Neural cell (in vitro differentiated cells): ENCODE data around the gene FOSL1. TPM values are rescaled to one million over a fixed set of nuclear protein-coding genes. Genes with fewer than 3 reads are reported as not detected.

ENCODE experiments used
- H2AFZ ChIP-seq: fragments of 200-600, 300-800 bp; sonication (generic), shearing (Covaris generic); 2 replicates; pipeline ENCODE4 v1.6.0; 2014; ENCODE audit warnings: low read depth, mild to moderate bottlenecking, antibody characterized with exemption, low read length, moderate library complexity
- H3F3A ChIP-seq: fragments of 200-600 bp; shearing (Covaris generic); 2 replicates; pipeline ENCODE4 v1.6.1; 2016; ENCODE audit warnings: mild to moderate bottlenecking, moderate library complexity, mixed read lengths, antibody characterized with exemption, low read length; ENCODE audit not compliant: insufficient read depth, poor library complexity, severe bottlenecking
- H3K27ac ChIP-seq: fragments of 200-600, 300-800 bp; sonication (generic), shearing (Covaris generic); 2 replicates; pipeline ENCODE4 v1.5.1; 2014; ENCODE audit warnings: mild to moderate bottlenecking, low read length, moderate library complexity
- H3K27me3 ChIP-seq: fragments of 300-800, 200-600 bp; sonication (generic), shearing (Covaris generic); 2 replicates; pipeline ENCODE4 v1.6.0; 2014; ENCODE audit warnings: mild to moderate bottlenecking, low read depth, low read length, moderate library complexity; ENCODE audit not compliant: insufficient read depth
- H3K36me3 ChIP-seq: fragments of 300-800, 200-600 bp; sonication (generic), shearing (Covaris generic); 2 replicates; pipeline ENCODE4 v1.5.1; 2014; ENCODE audit warnings: mild to moderate bottlenecking, antibody characterized with exemption, low read length, moderate library complexity; ENCODE audit not compliant: insufficient read depth
- H3K4me2 ChIP-seq: fragments of 300-800, 200-600 bp; sonication (generic), shearing (Covaris generic); 2 replicates; pipeline ENCODE4 v1.6.0; 2014; ENCODE audit warnings: mild to moderate bottlenecking, low read length
- H3K4me3 ChIP-seq: fragments of 300-800, 200-600 bp; sonication (generic), shearing (Covaris generic); 2 replicates; pipeline ENCODE4 v1.5.1; 2014; ENCODE audit warnings: mild to moderate bottlenecking, low read length, moderate library complexity
- H3K79me2 ChIP-seq: fragments of 200-600 bp; shearing (Covaris generic); replicated peaks from 2 replicates; pipeline ENCODE4 v1.6.0; 2014; ENCODE audit warnings: mild to moderate bottlenecking, low read length, moderate library complexity; ENCODE audit not compliant: insufficient read depth
- H3K9ac ChIP-seq: fragments of 300-800, 200-600 bp; sonication (generic), shearing (Covaris generic); 2 replicates; pipeline ENCODE4 v1.6.1; 2016; ENCODE audit warnings: mild to moderate bottlenecking, low read length, mixed read lengths
- H3K9me2 ChIP-seq: fragments of 200-600 bp; shearing (Covaris generic); 2 replicates; pipeline ENCODE4 v1.6.1; 2016; ENCODE audit warnings: mild to moderate bottlenecking, low read length, mixed read lengths; ENCODE audit not compliant: insufficient read depth
- H3K9me3 ChIP-seq: fragments of 200-600, 300-800 bp; sonication (generic), shearing (Covaris generic); 2 replicates; pipeline ENCODE4 v1.6.1; 2016; ENCODE audit warnings: mild to moderate bottlenecking, mixed run types, low read length, moderate library complexity, mixed read lengths
- H4K20me1 ChIP-seq: fragments of 200-600 bp; shearing (Covaris generic); 2 replicates; pipeline ENCODE4 v1.6.1; 2016; ENCODE audit warnings: mild to moderate bottlenecking, mixed run types; ENCODE audit not compliant: insufficient read depth
- CTCF ChIP-seq: fragments of 450-650 bp; IDR thresholded peaks from 2 replicates; pipeline ENCODE4 v1.5.1; 2014; ENCODE audit warnings: antibody characterized with exemption, mild to moderate bottlenecking, moderate library complexity; ENCODE audit not compliant: poor library complexity, severe bottlenecking
- EP300 ChIP-seq: fragments of 450-650 bp; conservative IDR thresholded peaks from 2 replicates; pipeline ENCODE4 v1.6.1; 2014; ENCODE audit warnings: antibody characterized with exemption, mild to moderate bottlenecking, moderate library complexity; ENCODE audit not compliant: poor library complexity, severe bottlenecking
- EZH2 ChIP-seq: fragments of 200-600, 300-800 bp; shearing (Covaris generic), sonication (generic); IDR thresholded peaks from 2 replicates; pipeline ENCODE4 v1.6.1; 2014; ENCODE audit warnings: antibody characterized with exemption, low read length, borderline replicate concordance, mild to moderate bottlenecking; ENCODE audit not compliant: insufficient read depth, poor library complexity, severe bottlenecking
- MXI1 ChIP-seq: fragments of 450-650 bp; conservative IDR thresholded peaks from 2 replicates; pipeline ENCODE4 v1.6.1; 2014; ENCODE audit warnings: antibody characterized with exemption, mild to moderate bottlenecking; ENCODE audit not compliant: poor library complexity, severe bottlenecking
- POLR2AphosphoS5 ChIP-seq: IDR thresholded peaks from 2 replicates; pipeline ENCODE4 v1.6.1; 2012
- RAD21 ChIP-seq: fragments of 450-650 bp; conservative IDR thresholded peaks from 2 replicates; pipeline ENCODE4 v1.6.1; 2014; ENCODE audit warnings: antibody characterized with exemption, mild to moderate bottlenecking, moderate library complexity
- REST ChIP-seq: IDR thresholded peaks from 2 replicates; pipeline ENCODE4 v1.6.1; 2012; ENCODE audit warnings: borderline replicate concordance
- SMC3 ChIP-seq: fragments of 450-650 bp; conservative IDR thresholded peaks from 2 replicates; pipeline ENCODE4 v1.6.1; 2014; ENCODE audit warnings: antibody characterized with exemption, mild to moderate bottlenecking, moderate library complexity; ENCODE audit not compliant: poor library complexity
- TAF1 ChIP-seq: IDR thresholded peaks from 2 replicates; pipeline ENCODE4 v1.6.1; 2012; ENCODE audit warnings: low read depth
- polyA plus RNA-seq: library from polyadenylated mRNA; depleted of rRNA; stranded (reverse); fragments of >200 nt; gene quantifications from 2 replicates; pipeline ENCODE4 v1.2.3, GENCODE V29; 2014

Gene FOSL1
- polyA plus RNA-seq, 1 donor from 2014 or later = not detected

- H3K36me3 ChIP-seq = no peaks in the 10 kb centered on the region
- no peaks in the 10 kb centered on the region for H3F3A ChIP-seq
- H3K79me2 ChIP-seq = no peaks in the 10 kb centered on the region
- H3K9me3 ChIP-seq = no peaks in the 10 kb centered on the region
- H3K4me2 ChIP-seq = no peak overlapping the region
- no peak overlapping the region for H2AFZ ChIP-seq
- H3K9me2 ChIP-seq = no peaks in the 10 kb centered on the region
- H3K27me3 ChIP-seq = peaks cover 5% of the 10 kb centered on the region
- H3K9ac ChIP-seq = no peak overlapping the region
- H3K27ac ChIP-seq = no peak overlapping the region
- no peaks in the 10 kb centered on the region for H4K20me1 ChIP-seq
- no peak overlapping the region for H3K4me3 ChIP-seq
- TF ChIP-seq REST (no peak), TAF1 (no peak), POLR2AphosphoS5 (peak; percentile 24)
Observed at GRCh38 chr11:65868076-65868667, 32.0 kb downstream of the FOSL1 start.

GRCh38 chr11:65867284-65868071, 32.7 kb downstream of the FOSL1 start:
- Histone ChIP-seq H3K4me3 (no peak overlapping the region), H2AFZ (no peak overlapping the region)

More at GRCh38 chr11:65867284-65868071, 32.7 kb downstream of the FOSL1 start:
- TF ChIP-seq CTCF (no peak), EP300 (no peak), POLR2AphosphoS5 (no peak), RAD21 (no peak), SMC3 (no peak), MXI1 (no peak), EZH2 (no peak), TAF1 (no peak), REST (no peak)
- no peaks in the 10 kb centered on the region for H3K27me3 ChIP-seq
- H3K27ac ChIP-seq = no peak overlapping the region
- no peaks in the 10 kb centered on the region for H3K36me3 ChIP-seq
- H3K9me3 ChIP-seq = no peaks in the 10 kb centered on the region
- no peaks in the 10 kb centered on the region for H3F3A ChIP-seq
- H3K9me2 ChIP-seq = no peaks in the 10 kb centered on the region
- H3K9ac ChIP-seq = no peak overlapping the region
- H3K79me2 ChIP-seq = no peaks in the 10 kb centered on the region
- no peaks in the 10 kb centered on the region for H4K20me1 ChIP-seq
- no peak overlapping the region for H3K4me2 ChIP-seq
